Stimulated activated CD8-positive, alpha-beta memory T cell treated with anti-CD3 and anti-CD28 coated beads, Interleukin-7, amount 100 ng/mL, for 1 hour (primary cell): ENCODE data around the gene ABHD18.
"Not testable (repeated sequence)": the region's sequence is repeated elsewhere in the genome, so short reads cannot be mapped to it uniquely, and the experiment has no call there.

Experiments used
- DNase-seq, 2 donors: peaks; one replicate each; pipeline ENCODE4 v3.0.0-alpha.2; 2020; ENCODE audit warnings: low read depth in 2 of 2

ABHD18 gene

GRCh38 chr4:128066453-128066820, 101.2 kb downstream of the ABHD18 start:
- DNase-seq: not testable (repeated sequence)

GRCh38 chr4:128068918-128069317, 103.7 kb downstream of the ABHD18 start:
- DNase-seq: no peak

GRCh38 chr4:128076464-128076863, 111.3 kb downstream of the ABHD18 start:
- DNase-seq: no peak
